Liver (tissue), 9 donors: ENCODE data around the gene ITPK1. TPM values are rescaled to one million over a fixed set of nuclear protein-coding genes. Genes with fewer than 3 reads are reported as not detected.

Experiments
- DNase-seq: peaks from one replicate; pipeline ENCODE4 v3.0.0-alpha.2; 2017; ENCODE audit warnings: low spot score
- H3K27ac ChIP-seq, 2 donors: one replicate each; pipeline ENCODE4 v1.7.0; 2013; ENCODE audit warnings: inconsistent platforms in 2 of 2, low read length in 2 of 2, control low read depth in 1 of 2, low read depth in 1 of 2, mild to moderate bottlenecking in 1 of 2
- H3K27me3 ChIP-seq, 4 donors: one replicate each; pipeline versions ENCODE4 v1.6.1 to v1.7.0; 2013; ENCODE audit warnings: low read length in 3 of 4, inconsistent platforms in 1 of 4, mild to moderate bottlenecking in 1 of 4, moderate library complexity in 1 of 4; ENCODE audit not compliant: control insufficient read depth in 4 of 4, insufficient read depth in 4 of 4
- H3K36me3 ChIP-seq, 4 donors: one replicate each; pipeline versions ENCODE4 v1.6.1 to v1.7.0; 2013; ENCODE audit warnings: low read length in 3 of 4, mild to moderate bottlenecking in 3 of 4, low read depth in 1 of 4, moderate library complexity in 1 of 4; ENCODE audit not compliant: control insufficient read depth in 4 of 4, insufficient read depth in 3 of 4
- H3K4me1 ChIP-seq, 4 donors: one replicate each; pipeline versions ENCODE4 v1.6.1 to v1.7.0; 2013; ENCODE audit warnings: low read length in 3 of 4, mild to moderate bottlenecking in 3 of 4, moderate library complexity in 1 of 4; ENCODE audit not compliant: control insufficient read depth in 4 of 4, insufficient read depth in 4 of 4
- H3K4me3 ChIP-seq, 3 donors: one replicate each; pipeline versions ENCODE4 v1.6.1 to v1.7.0; 2013; ENCODE audit warnings: low read length in 3 of 3, control low read depth in 1 of 3, low read depth in 1 of 3, mild to moderate bottlenecking in 1 of 3
- H3K9ac ChIP-seq, 2 donors: one replicate each; pipeline ENCODE4 v1.7.0; 2013; ENCODE audit warnings: low read length in 2 of 2, mild to moderate bottlenecking in 2 of 2, moderate library complexity in 2 of 2, control low read depth in 1 of 2, low read depth in 1 of 2
- H3K9me3 ChIP-seq, 4 donors: one replicate each; pipeline versions ENCODE4 v1.6.1 to v1.7.0; 2013; ENCODE audit warnings: low read length in 3 of 4; ENCODE audit not compliant: control insufficient read depth in 4 of 4
- ATF3 ChIP-seq: IDR thresholded peaks from 2 replicates; pipeline ENCODE4 v1.6.1; 2016; ENCODE audit warnings: antibody characterized with exemption
- EGR1 ChIP-seq, 2 donors: IDR thresholded peaks; 2 replicates each; pipeline ENCODE4 v1.6.1; 2016 to 2018; ENCODE audit warnings: antibody characterized with exemption in 2 of 2, low read depth in 2 of 2
- FOXA1 ChIP-seq: IDR thresholded peaks from 2 replicates; pipeline ENCODE4 v1.6.1; 2016; ENCODE audit warnings: antibody characterized with exemption
- FOXA2 ChIP-seq: IDR thresholded peaks from 2 replicates; pipeline ENCODE4 v1.6.1; 2016; ENCODE audit warnings: antibody characterized with exemption
- GABPA ChIP-seq, 2 donors: IDR thresholded peaks in 1 of 2; conservative IDR thresholded peaks in 1 of 2; 2 replicates each; pipeline ENCODE4 v1.6.1; 2016; ENCODE audit warnings: antibody characterized with exemption in 2 of 2, mild to moderate bottlenecking in 1 of 2, moderate library complexity in 1 of 2
- HNF4A ChIP-seq, 2 donors: conservative IDR thresholded peaks; 2 replicates each; pipeline ENCODE4 v1.6.1; 2016; ENCODE audit warnings: antibody characterized with exemption in 2 of 2, mild to moderate bottlenecking in 2 of 2
- HNF4G ChIP-seq: IDR thresholded peaks from 2 replicates; pipeline ENCODE4 v1.6.1; 2016; ENCODE audit warnings: antibody characterized with exemption
- JUND ChIP-seq, 2 donors: IDR thresholded peaks; 2 replicates each; pipeline ENCODE4 v1.6.1; 2016; ENCODE audit warnings: antibody characterized with exemption in 2 of 2
- RAD21 ChIP-seq, 2 donors: IDR thresholded peaks; 2 replicates each; pipeline ENCODE4 v1.6.1; 2016; ENCODE audit warnings: antibody characterized with exemption in 2 of 2, mild to moderate bottlenecking in 2 of 2
- RXRA ChIP-seq, 2 donors: IDR thresholded peaks; 2 replicates each; pipeline ENCODE4 v1.6.1; 2017 to 2018; ENCODE audit warnings: antibody characterized with exemption in 2 of 2, mild to moderate bottlenecking in 1 of 2
- SP1 ChIP-seq: IDR thresholded peaks from 2 replicates; pipeline ENCODE4 v1.6.1; 2018; ENCODE audit warnings: antibody characterized with exemption, mild to moderate bottlenecking
- TAF1 ChIP-seq: conservative IDR thresholded peaks from 2 replicates; pipeline ENCODE4 v1.6.1; 2016; ENCODE audit warnings: antibody characterized with exemption, mild to moderate bottlenecking
- YY1 ChIP-seq: IDR thresholded peaks from 2 replicates; pipeline ENCODE4 v1.6.1; 2016; ENCODE audit warnings: antibody characterized with exemption, mild to moderate bottlenecking
- WGBS: extraction: QIAGEN DNeasy Blood & Tissue Kit; methylation state at CpG from one replicate; pipeline ENCODE4 v1.1.7; 2013; 5-methylcytosine and 5-hydroxymethylcytosine counted together
- polyA plus RNA-seq, 2 donors: library from polyadenylated mRNA; stranded (reverse) in 1 of 2; unstranded in 1 of 2; fragments of 200-250 nt in 1 of 2; fragments of >200 nt in 1 of 2; fragmentation: Nextera tagmentation in 1 of 2; extraction: Ambion mirVana in 1 of 2; gene quantifications; one replicate each; pipeline versions ENCODE4 v1.2.1 to v1.2.3, GENCODE V29; 2013 to 2015
- total RNA-seq, 2 donors: library from RNA; depleted of rRNA; stranded (reverse); fragments of >200 nt; gene quantifications; one replicate each; pipeline ENCODE4 v1.2.3, GENCODE V29; 2014
- TF ChIP-seq, protein P1 (sequence below): fragments of 150-350 bp; IDR thresholded peaks from 2 replicates; pipeline ENCODE4 v1.5.1; 2017; ENCODE audit warnings: improper control_type of control experiment, low read depth, low read length; ENCODE audit not compliant: missing input control
- TF ChIP-seq, protein P2 (sequence below): IDR thresholded peaks from 2 replicates; pipeline ENCODE4 v1.6.1; 2016; ENCODE audit warnings: antibody characterized with exemption
- TF ChIP-seq, protein P3 (sequence below): IDR thresholded peaks from 2 replicates; pipeline ENCODE4 v1.6.1; 2016; ENCODE audit warnings: antibody characterized with exemption
- donor health status: healthy.
- donor health status: healthy.
- donor health status: healthy.
- donor health status: healthy.
- donor health status: healthy.

Gene ITPK1
- total and polyA plus RNA-seq, 4 donors = 9.0 to 41.2 (median 20.4) TPM

- Histone ChIP-seq H3K9ac (no peak overlapping the region), H3K4me3 (no peak overlapping the region), H3K27ac (no peak overlapping the region), H3K4me1 (peaks cover 8 to 29% (median 17%) of the 10 kb centered on the region in 4 donors), H3K27me3 (no peaks in the 10 kb centered on the region), H3K9me3 (no peaks in the 10 kb centered on the region), H3K36me3 (no peaks in the 10 kb centered on the region)
- TF ChIP-seq TAF1 (no peak), RXRA (IDR thresholded peaks at IDR 0.05) (peak; percentile 33 to 40), ATF3 (no peak), HNF4A (conservative IDR thresholded peaks at IDR 0.05) (no peak)
- TF ChIP-seq, protein P1, sequence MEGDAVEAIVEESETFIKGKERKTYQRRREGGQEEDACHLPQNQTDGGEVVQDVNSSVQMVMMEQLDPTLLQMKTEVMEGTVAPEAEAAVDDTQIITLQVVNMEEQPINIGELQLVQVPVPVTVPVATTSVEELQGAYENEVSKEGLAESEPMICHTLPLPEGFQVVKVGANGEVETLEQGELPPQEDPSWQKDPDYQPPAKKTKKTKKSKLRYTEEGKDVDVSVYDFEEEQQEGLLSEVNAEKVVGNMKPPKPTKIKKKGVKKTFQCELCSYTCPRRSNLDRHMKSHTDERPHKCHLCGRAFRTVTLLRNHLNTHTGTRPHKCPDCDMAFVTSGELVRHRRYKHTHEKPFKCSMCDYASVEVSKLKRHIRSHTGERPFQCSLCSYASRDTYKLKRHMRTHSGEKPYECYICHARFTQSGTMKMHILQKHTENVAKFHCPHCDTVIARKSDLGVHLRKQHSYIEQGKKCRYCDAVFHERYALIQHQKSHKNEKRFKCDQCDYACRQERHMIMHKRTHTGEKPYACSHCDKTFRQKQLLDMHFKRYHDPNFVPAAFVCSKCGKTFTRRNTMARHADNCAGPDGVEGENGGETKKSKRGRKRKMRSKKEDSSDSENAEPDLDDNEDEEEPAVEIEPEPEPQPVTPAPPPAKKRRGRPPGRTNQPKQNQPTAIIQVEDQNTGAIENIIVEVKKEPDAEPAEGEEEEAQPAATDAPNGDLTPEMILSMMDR = no peak
- TF ChIP-seq, protein P2, sequence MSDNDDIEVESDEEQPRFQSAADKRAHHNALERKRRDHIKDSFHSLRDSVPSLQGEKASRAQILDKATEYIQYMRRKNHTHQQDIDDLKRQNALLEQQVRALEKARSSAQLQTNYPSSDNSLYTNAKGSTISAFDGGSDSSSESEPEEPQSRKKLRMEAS = no peak
- DNase-seq = no peak
- 89% methylated on average over 9 of the region's 9 CpGs for WGBS
Observed at GRCh38 chr14:93083917-93084316, 31.8 kb downstream of the ITPK1 start.

DNA sequence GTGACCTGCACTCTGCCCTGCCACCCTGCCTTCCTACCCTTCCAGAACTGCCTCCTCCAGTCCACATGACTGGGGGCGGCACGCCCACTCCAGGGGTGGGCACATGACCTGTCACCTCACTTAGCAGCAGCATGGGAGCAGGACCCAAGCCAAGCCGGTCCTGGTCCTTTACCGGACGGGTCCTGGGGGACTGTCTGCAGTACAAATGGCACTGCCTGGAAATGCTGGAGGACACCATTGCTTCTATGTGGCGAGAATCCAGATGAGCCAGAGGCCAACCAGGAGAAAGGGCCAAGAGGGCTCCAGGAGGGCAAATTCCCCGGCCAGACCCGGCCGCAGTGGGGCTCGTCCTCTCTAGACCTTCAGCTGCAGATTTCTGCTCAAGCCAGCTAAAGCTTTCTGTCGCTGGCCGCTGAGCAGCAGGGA, 33.1 kb downstream of the ITPK1 start:
- H3K4me1 ChIP-seq = peaks cover 8 to 29% (median 17%) of the 10 kb centered on the region in 4 donors
- no peaks in the 10 kb centered on the region for H3K9me3 ChIP-seq
- DNase-seq = no peak
- H3K27ac ChIP-seq = peak overlapping the region in 1 of 2 donors; percentile 9
- TF ChIP-seq YY1 = peak; percentile 62
- TF ChIP-seq RAD21 (IDR thresholded peaks at IDR 0.05) = peak in 1 of 2 donors; percentile 19
- peak; percentile 61 to 69 for TF ChIP-seq HNF4A (conservative IDR thresholded peaks at IDR 0.05)
- TF ChIP-seq JUND (IDR thresholded peaks at IDR 0.05) = no peak
- no peak for TF ChIP-seq EGR1 (IDR thresholded peaks at IDR 0.05; ENCODE audit: low read depth in 2 of 2)
- TF ChIP-seq HNF4G = no peak
- TF ChIP-seq, protein P3, sequence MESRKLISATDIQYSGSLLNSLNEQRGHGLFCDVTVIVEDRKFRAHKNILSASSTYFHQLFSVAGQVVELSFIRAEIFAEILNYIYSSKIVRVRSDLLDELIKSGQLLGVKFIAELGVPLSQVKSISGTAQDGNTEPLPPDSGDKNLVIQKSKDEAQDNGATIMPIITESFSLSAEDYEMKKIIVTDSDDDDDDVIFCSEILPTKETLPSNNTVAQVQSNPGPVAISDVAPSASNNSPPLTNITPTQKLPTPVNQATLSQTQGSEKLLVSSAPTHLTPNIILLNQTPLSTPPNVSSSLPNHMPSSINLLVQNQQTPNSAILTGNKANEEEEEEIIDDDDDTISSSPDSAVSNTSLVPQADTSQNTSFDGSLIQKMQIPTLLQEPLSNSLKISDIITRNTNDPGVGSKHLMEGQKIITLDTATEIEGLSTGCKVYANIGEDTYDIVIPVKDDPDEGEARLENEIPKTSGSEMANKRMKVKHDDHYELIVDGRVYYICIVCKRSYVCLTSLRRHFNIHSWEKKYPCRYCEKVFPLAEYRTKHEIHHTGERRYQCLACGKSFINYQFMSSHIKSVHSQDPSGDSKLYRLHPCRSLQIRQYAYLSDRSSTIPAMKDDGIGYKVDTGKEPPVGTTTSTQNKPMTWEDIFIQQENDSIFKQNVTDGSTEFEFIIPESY = no peak
- TF ChIP-seq RXRA (IDR thresholded peaks at IDR 0.05) = peak; percentile 41 to 76
- H3K27me3 ChIP-seq = no peaks in the 10 kb centered on the region
- no peak overlapping the region for H3K4me3 ChIP-seq
- whole genome bisulfite sequencing = 46% methylated on average over 12 of the region's 12 CpGs
- no peaks in the 10 kb centered on the region for H3K36me3 ChIP-seq
- no peak overlapping the region for H3K9ac ChIP-seq

GRCh38 chr14:93081876-93082570, 33.7 kb downstream of the ITPK1 start:
- H3K27me3 ChIP-seq = no peaks in the 10 kb centered on the region
- H3K9ac ChIP-seq = no peak overlapping the region
- no peak overlapping the region for H3K4me3 ChIP-seq
- DNase-seq = no peak
- H3K27ac ChIP-seq = peak overlapping the region in 1 of 2 donors; percentile 9
- H3K36me3 ChIP-seq = no peaks in the 10 kb centered on the region
- H3K9me3 ChIP-seq = no peaks in the 10 kb centered on the region
- H3K4me1 ChIP-seq = peaks cover 8 to 29% (median 17%) of the 10 kb centered on the region in 4 donors
- 88% methylated on average over 14 of the region's 14 CpGs for WGBS
- TF ChIP-seq ATF3 (no peak), FOXA2 (no peak), YY1 (no peak), FOXA1 (no peak), SP1 (no peak), EGR1 (IDR thresholded peaks at IDR 0.05; ENCODE audit: low read depth in 2 of 2) (no peak), TAF1 (no peak), HNF4A (conservative IDR thresholded peaks at IDR 0.05) (no peak), HNF4G (no peak), RXRA (IDR thresholded peaks at IDR 0.05) (no peak), GABPA (IDR thresholded peaks at IDR 0.05 in 1 of 2, conservative IDR thresholded peaks at IDR 0.05 in 1 of 2) (no peak)
- TF ChIP-seq, protein P2 = no peak
- TF ChIP-seq, protein P3 = no peak
